ENCODE results near the gene NEFH.
"Not testable (repeated sequence)": the region's sequence is repeated elsewhere in the genome, so short reads cannot be mapped to it uniquely, and the experiment has no call there.

Gene NEFH, protein sequence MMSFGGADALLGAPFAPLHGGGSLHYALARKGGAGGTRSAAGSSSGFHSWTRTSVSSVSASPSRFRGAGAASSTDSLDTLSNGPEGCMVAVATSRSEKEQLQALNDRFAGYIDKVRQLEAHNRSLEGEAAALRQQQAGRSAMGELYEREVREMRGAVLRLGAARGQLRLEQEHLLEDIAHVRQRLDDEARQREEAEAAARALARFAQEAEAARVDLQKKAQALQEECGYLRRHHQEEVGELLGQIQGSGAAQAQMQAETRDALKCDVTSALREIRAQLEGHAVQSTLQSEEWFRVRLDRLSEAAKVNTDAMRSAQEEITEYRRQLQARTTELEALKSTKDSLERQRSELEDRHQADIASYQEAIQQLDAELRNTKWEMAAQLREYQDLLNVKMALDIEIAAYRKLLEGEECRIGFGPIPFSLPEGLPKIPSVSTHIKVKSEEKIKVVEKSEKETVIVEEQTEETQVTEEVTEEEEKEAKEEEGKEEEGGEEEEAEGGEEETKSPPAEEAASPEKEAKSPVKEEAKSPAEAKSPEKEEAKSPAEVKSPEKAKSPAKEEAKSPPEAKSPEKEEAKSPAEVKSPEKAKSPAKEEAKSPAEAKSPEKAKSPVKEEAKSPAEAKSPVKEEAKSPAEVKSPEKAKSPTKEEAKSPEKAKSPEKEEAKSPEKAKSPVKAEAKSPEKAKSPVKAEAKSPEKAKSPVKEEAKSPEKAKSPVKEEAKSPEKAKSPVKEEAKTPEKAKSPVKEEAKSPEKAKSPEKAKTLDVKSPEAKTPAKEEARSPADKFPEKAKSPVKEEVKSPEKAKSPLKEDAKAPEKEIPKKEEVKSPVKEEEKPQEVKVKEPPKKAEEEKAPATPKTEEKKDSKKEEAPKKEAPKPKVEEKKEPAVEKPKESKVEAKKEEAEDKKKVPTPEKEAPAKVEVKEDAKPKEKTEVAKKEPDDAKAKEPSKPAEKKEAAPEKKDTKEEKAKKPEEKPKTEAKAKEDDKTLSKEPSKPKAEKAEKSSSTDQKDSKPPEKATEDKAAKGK

DNA sequence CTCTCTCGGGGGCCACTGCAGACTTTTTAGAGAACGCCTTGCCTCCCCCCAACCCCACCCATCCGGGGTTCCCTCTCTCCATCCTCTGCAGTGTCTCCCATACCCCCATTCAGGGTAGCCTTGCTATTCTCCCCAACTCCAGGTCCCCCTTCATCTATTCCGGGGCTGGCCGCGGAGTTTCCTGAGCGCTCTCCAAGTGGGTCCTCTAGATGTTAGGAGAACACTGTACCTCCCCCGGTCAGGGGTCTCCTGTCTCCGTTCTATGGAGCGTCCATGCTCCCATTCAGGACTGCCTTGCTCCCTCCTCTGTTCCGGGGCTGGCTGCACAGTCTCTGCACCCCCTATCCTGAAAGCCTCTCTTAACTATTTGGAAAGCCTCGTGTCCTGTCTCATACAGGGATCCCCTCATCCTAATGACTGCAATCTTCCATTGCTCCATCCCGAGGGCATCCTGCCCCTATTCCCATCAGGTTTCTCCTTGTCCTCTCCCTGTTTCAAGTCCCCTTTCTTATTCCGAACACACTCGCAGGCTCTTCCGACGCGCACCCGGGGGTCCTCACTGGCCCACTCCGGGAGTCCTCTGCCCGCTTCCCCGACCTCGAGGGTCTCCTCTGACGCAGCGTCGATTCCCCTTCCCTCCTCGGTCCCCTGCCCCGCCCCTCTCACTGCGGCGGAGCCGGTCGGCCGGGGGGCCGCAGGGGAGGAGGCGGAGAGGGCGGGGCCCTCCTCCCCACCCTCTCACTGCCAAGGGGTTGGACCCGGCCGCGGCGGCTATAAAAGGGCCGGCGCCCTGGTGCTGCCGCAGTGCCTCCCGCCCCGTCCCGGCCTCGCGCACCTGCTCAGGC is at the start of gene NEFH:
Gene NEFH (plus strand): TSS at position 802 of the 845 bp plus-strand sequence. CDS start 45 bp downstream, outside the sequence.
- DNase-seq (ENCODE audit: extremely low read depth, low read depth), result no peak
- TF ChIP-seq, protein P1, sequence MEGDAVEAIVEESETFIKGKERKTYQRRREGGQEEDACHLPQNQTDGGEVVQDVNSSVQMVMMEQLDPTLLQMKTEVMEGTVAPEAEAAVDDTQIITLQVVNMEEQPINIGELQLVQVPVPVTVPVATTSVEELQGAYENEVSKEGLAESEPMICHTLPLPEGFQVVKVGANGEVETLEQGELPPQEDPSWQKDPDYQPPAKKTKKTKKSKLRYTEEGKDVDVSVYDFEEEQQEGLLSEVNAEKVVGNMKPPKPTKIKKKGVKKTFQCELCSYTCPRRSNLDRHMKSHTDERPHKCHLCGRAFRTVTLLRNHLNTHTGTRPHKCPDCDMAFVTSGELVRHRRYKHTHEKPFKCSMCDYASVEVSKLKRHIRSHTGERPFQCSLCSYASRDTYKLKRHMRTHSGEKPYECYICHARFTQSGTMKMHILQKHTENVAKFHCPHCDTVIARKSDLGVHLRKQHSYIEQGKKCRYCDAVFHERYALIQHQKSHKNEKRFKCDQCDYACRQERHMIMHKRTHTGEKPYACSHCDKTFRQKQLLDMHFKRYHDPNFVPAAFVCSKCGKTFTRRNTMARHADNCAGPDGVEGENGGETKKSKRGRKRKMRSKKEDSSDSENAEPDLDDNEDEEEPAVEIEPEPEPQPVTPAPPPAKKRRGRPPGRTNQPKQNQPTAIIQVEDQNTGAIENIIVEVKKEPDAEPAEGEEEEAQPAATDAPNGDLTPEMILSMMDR (IDR thresholded peaks at IDR 0.05; ENCODE audit: low read depth, low read length), result no peak

DNA sequence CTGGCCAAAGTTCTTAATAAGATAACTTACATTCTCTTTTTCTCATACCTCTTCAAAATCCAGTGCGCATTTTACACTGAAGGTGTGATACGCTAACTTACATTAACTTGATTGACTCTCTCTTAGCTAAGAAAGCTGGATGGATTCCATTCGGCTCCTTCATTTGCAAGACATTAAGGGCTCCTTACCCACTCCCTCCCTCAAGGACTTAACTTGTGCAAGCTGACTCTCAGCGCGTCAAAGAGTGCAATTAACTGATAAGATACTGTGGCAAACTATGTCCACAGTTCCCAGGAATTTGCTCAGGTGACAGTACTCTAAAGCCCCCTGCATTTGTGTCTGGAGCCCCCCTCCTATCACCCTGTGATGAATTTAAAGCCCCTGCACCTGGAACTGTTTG is 48.0 kb upstream of the NEFH start:
- no peak for DNase-seq (ENCODE audit: extremely low read depth, low read depth)
- TF ChIP-seq, protein P1 (IDR thresholded peaks at IDR 0.05; ENCODE audit: low read depth, low read length), result no peak

DNA sequence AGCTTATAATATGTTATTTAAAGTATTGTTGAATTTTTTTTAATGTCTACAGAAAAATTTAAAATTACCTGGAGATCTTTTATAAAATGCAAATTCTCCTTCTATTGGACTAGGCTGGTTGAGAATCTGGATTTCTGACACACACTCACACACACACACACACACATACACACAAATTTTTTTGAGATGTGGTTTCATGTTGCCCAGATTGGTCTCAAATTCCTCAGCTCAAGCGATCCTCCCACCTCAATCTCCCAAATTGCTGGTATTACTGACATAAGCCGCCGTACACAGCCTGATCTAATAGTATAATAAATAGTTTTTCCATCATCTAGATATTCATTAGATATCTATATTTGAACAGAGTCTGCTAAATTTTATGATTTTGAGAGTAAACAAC is 46.2 kb upstream of the NEFH start:
- TF ChIP-seq, protein P1 (IDR thresholded peaks at IDR 0.05; ENCODE audit: low read depth, low read length), result no peak
- DNase-seq (ENCODE audit: extremely low read depth, low read depth), result no peak

DNA sequence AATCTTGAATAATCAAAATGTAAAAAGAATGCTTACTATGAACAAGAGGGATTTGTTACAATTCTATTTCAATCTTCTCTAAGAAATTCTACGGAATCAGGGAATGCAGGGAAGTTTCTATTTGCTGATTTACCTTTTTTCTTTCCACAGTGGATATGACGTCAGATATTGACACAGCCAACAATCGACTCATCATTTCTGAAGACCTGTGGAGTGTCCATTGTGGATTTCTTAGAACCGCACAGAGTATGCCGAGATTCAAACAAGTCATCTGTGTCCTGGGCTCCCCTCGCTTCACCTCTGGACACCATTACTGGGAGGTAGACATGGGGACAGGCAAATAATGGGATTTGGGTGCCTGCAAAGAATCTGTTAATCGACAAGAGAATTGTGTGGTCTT is 45.7 kb upstream of the NEFH start:
- TF ChIP-seq, protein P1 (IDR thresholded peaks at IDR 0.05; ENCODE audit: low read depth, low read length), result no peak
- no peak for DNase-seq (ENCODE audit: extremely low read depth, low read depth)

DNA sequence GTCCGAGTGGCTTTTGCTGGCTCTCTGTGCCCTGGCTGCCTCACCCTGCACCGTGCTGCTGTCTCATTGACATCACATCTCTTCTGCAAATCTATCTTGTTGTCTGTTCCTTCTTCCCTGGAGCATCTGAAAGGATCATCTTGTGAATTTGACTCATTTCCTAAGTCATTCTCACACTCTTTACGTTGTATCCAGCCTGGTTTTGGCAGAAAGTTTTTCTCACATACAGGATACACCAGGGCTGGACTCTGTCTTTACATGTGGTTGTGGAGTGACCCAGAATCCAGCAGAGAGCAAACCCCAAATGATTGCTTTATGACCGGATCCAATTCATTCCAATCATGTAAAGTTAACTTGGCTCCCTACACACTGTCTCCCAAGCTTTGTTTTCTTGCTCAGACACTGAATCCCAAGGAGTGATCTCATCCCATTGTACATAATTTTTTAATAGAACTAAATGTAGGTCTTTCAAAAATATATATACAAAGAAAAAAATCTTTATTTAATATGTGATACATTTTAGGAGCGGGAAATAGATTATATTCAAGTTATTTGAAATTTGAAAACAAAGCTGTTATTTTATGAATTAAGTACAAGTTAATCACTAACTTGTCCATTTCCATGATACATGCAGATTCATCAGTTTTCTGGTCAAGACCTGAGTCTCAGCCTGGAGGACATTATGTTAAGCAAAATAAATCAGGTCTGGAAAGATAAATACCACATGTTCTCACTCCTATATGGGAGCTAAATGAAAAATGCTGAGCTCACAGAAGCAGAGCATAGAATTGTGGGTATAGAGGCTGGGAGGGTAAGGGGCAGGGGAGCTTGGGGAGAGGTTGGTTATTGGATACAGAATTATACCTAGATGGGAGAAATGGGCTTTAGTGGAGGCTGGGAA is 44.5 kb upstream of the NEFH start:
- no peak for DNase-seq (ENCODE audit: extremely low read depth, low read depth)
- TF ChIP-seq, protein P1 (IDR thresholded peaks at IDR 0.05; ENCODE audit: low read depth, low read length), result no peak

DNA sequence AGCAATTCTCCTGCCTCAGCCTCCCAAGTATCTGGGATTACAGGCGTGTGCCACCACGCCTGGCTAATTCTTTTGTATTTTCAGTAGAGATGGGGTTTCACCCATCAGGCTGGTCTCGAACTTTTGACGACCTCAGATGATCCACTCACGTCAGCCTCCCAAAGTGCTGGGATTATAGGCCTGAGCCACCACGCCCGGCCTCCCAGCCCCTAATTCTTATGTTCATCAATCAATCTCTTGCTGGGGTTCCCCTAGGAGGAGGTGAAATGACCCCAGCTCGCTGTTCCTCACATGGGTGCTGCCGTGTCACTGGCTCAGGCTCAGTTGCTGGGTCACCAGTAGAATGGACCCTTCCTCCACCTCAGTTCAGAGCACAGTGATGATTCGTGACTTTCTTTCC is 41.7 kb upstream of the NEFH start, which contains the start of gene RFPL1:
Gene RFPL1 (plus strand): TSS at position 301 of the 400 bp plus-strand sequence.
- DNase-seq (ENCODE audit: extremely low read depth, low read depth), result not testable (repeated sequence)

Measured in AG09319 (cell line).